Measurements from ENCODE around the gene UBTD1. TPM values are rescaled to one million over a fixed set of nuclear protein-coding genes. Genes with fewer than 3 reads are reported as not detected.
"Not testable (repeated sequence)": the region's sequence is repeated elsewhere in the genome, so short reads cannot be mapped to it uniquely, and the experiment has no call there.

Gene UBTD1
- total RNA-seq, 1 experiment from 2014 or later, result 9.3 TPM

DNA sequence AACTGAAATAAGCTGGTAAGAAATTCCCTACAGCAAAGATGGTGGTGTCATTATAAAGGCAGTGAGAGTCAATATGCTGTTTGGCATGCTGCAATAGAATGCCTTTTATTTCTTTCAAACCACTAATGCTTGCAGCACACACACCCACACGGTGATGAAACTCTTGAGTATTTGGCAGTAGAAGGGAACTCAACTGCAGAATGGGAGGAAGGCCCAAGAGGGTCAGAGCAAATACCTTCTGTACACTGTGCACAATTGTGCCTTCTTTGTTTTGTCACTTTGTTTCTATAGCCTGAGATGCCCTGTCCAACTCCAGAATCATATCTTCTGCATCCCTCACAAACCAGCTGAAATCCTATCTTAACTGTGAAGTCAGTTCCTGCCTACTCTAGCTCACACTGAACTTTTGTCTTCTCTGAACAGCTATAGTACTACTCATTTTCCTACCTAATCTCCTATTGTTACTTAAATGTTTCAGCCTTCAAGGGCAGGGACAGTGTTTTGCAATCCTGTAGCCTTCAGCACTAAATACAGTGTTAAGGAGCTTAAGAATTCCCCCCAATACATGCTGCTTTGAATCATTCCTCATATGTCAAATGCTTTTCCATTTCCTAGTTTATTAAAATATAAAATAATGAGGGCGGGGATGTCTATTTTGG lies 22.7 kb upstream of the UBTD1 start:
- no peak overlapping the region for H3K4me3 Mint-ChIP-seq (ENCODE audit: low read depth, unreplicated experiment)
- H3K36me3 Mint-ChIP-seq (ENCODE audit: insufficient read depth, unreplicated experiment), result peaks cover 21% of the 10 kb centered on the region
- intact Hi-C loops (cut with micrococcal nuclease; ENCODE audit: unreplicated experiment), result no loop called here
- H3K9me3 Mint-ChIP-seq (ENCODE audit: low read depth, unreplicated experiment), result no peaks in the 10 kb centered on the region
- H3K4me1 Mint-ChIP-seq (ENCODE audit: low read depth, unreplicated experiment), result no peaks in the 10 kb centered on the region
- no peaks in the 10 kb centered on the region for H3K27me3 Mint-ChIP-seq (ENCODE audit: unreplicated experiment)
- CTCF ChIA-PET, result interaction anchor here (0.6 kb wide), 1 partner anchor 58 kb away, joined by 3 read pairs; no protein-coding TSS in a partner anchor
- no peak overlapping the region for H3K27ac Mint-ChIP-seq (ENCODE audit: unreplicated experiment)
- no TSS peak for BruUV-seq (replicated peaks)
- TF ChIP-seq CTCF (IDR thresholded peaks at IDR 0.05; ENCODE audit: unreplicated experiment), result no peak
- no peak for DNase-seq

GRCh38 chr10:97479410-97479809 lies 19.3 kb upstream of the UBTD1 start:
- intact Hi-C loops (cut with micrococcal nuclease; ENCODE audit: unreplicated experiment); BruUV-seq (replicated peaks); DNase-seq; CTCF ChIA-PET; H3K9me3 Mint-ChIP-seq (ENCODE audit: low read depth, unreplicated experiment); H3K27ac Mint-ChIP-seq (ENCODE audit: unreplicated experiment); H3K4me1 Mint-ChIP-seq (ENCODE audit: low read depth, unreplicated experiment); H3K4me3 Mint-ChIP-seq (ENCODE audit: low read depth, unreplicated experiment); H3K27me3 Mint-ChIP-seq (ENCODE audit: unreplicated experiment): not testable (repeated sequence)
- H3K36me3 Mint-ChIP-seq (ENCODE audit: insufficient read depth, unreplicated experiment), result peaks cover 17% of the 10 kb centered on the region

DNA sequence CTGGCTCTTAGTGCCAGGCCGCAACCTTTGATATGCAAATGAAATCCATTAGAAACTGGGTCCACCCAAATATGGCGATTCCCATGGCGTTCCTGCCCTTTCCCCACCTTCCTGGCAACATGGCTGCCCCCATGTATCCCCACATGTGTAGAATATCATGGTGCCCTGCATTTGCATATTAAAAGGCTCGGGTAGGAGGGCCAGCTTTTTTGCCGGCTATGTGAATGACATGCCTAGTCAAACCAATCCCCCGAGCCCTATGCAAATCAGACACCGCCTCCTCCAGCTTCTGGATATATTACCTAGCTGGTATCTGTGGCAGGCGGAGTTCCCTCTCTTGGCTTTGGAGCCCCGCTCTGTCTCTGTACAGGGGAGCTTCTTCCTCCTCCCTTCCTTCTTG lies 18.8 kb upstream of the UBTD1 start:
- Mint-ChIP-seq H3K27me3 (ENCODE audit: unreplicated experiment) (no peaks in the 10 kb centered on the region), H3K36me3 (ENCODE audit: insufficient read depth, unreplicated experiment) (peaks cover 17% of the 10 kb centered on the region), H3K4me1 (ENCODE audit: low read depth, unreplicated experiment) (no peaks in the 10 kb centered on the region), H3K4me3 (ENCODE audit: low read depth, unreplicated experiment) (no peak overlapping the region), H3K9me3 (ENCODE audit: low read depth, unreplicated experiment) (no peaks in the 10 kb centered on the region), H3K27ac (ENCODE audit: unreplicated experiment) (no peak overlapping the region)
- TF ChIP-seq CTCF (IDR thresholded peaks at IDR 0.05; ENCODE audit: unreplicated experiment), result no peak
- no TSS peak for BruUV-seq (replicated peaks)
- CTCF ChIA-PET, result no interaction called here
- intact Hi-C loops (cut with micrococcal nuclease; ENCODE audit: unreplicated experiment), result no loop called here
- DNase-seq, result no peak

DNA sequence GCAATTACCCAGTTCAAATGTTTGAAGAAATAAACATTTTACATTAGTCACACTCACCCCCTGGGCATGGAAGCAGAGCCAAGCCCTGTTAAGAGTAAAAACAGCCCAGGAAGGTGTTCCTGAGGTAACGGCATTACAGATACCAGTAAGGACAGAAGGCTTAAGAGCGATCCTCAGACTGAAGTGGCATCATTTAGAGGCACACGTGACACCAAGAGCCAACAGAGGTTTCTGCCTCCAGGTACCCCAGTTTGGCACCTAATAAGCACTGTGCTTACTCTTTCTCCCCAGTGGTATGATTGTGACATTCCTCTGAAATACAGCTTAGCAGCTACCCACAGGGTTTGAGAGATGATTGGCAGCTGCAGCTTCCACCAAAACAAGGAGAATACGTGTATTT lies 17.7 kb upstream of the UBTD1 start:
- intact Hi-C loops (cut with micrococcal nuclease; ENCODE audit: unreplicated experiment), result no loop called here
- no TSS peak for BruUV-seq (replicated peaks)

More for the DNA sequence above, 17.7 kb upstream of the UBTD1 start:
- no peak for TF ChIP-seq CTCF (IDR thresholded peaks at IDR 0.05; ENCODE audit: unreplicated experiment)
- H3K9me3 Mint-ChIP-seq (ENCODE audit: low read depth, unreplicated experiment), result no peaks in the 10 kb centered on the region
- no peaks in the 10 kb centered on the region for H3K27me3 Mint-ChIP-seq (ENCODE audit: unreplicated experiment)
- H3K36me3 Mint-ChIP-seq (ENCODE audit: insufficient read depth, unreplicated experiment), result peaks cover 17% of the 10 kb centered on the region
- CTCF ChIA-PET, result no interaction called here
- no peak for DNase-seq
- no peaks in the 10 kb centered on the region for H3K4me1 Mint-ChIP-seq (ENCODE audit: low read depth, unreplicated experiment)
- H3K4me3 Mint-ChIP-seq (ENCODE audit: low read depth, unreplicated experiment), result no peak overlapping the region
- no peak overlapping the region for H3K27ac Mint-ChIP-seq (ENCODE audit: unreplicated experiment)
